Measurements from ENCODE around the gene ALKBH3. TPM values are rescaled to one million over a fixed set of nuclear protein-coding genes. Genes with fewer than 3 reads are reported as not detected.

ALKBH3 gene
- total and polyA plus RNA-seq, 2 of the 13 experiments (the other 11 are each of a cell fraction or from before 2014, with no cell fraction given), result 17.8 to 36.1 TPM

GRCh38 chr11:43880640-43881159 is at the start of gene ALKBH3 (continued):
- TF ChIP-seq TFDP1 (CRISPR knock-in tag; IDR thresholded peaks at IDR 0.05; ENCODE audit: borderline replicate concordance) (peak; percentile 41; the same call in 1 of the 2 replicates), ATF2 (CRISPR knock-in tag; IDR thresholded peaks at IDR 0.05) (peak; percentile 86), PATZ1 (CRISPR knock-in tag; IDR thresholded peaks at IDR 0.05) (peak; percentile 58; the same call in 1 of the 2 replicates), BHLHE40 (IDR thresholded peaks at IDR 0.05; ENCODE audit: low read length) (no peak), ZNF256 (CRISPR knock-in tag; conservative IDR thresholded peaks at IDR 0.05) (no peak), MBD4 (IDR thresholded peaks at IDR 0.05; ENCODE audit: borderline replicate concordance, low read length) (no peak), MXD3 (CRISPR knock-in tag; IDR thresholded peaks at IDR 0.05) (peak; percentile 50; the same call in 1 of the 2 replicates), ZNF839 (CRISPR knock-in tag; IDR thresholded peaks at IDR 0.05; ENCODE audit: borderline replicate concordance) (peak; percentile 79; the same call in 1 of the 2 replicates), ZNF672 (CRISPR knock-in tag; IDR thresholded peaks at IDR 0.05) (no peak), FOXA3 (CRISPR knock-in tag; IDR thresholded peaks at IDR 0.05) (peak; percentile 39; the same call in 1 of the 2 replicates), TEAD3 (CRISPR knock-in tag; optimal IDR thresholded peaks at IDR 0.05; ENCODE audit: borderline replicate concordance) (peak; percentile 74), KDM5B (CRISPR knock-in tag; IDR thresholded peaks at IDR 0.05; ENCODE audit: borderline replicate concordance) (peak; percentile 73; the same call in 1 of the 2 replicates), ZBTB49 (CRISPR knock-in tag; IDR thresholded peaks at IDR 0.05; ENCODE audit: borderline replicate concordance) (peak; percentile 69; the same call in 1 of the 2 replicates), ZNF746 (CRISPR knock-in tag; IDR thresholded peaks at IDR 0.05) (0 out of 2 replicates have a peak, but pooled peaks have one; percentile 50), FOXK1 (CRISPR knock-in tag; IDR thresholded peaks at IDR 0.05; ENCODE audit: borderline replicate concordance, low read depth) (peak; percentile 94), THAP7 (CRISPR knock-in tag; IDR thresholded peaks at IDR 0.05) (peak; percentile 81; the same call in 1 of the 2 replicates), ZNF329 (CRISPR knock-in tag; IDR thresholded peaks at IDR 0.05; ENCODE audit: low read depth) (0 out of 2 replicates have a peak, but pooled peaks have one; percentile 31), BRD4 (CRISPR knock-in tag; IDR thresholded peaks at IDR 0.05) (peak; percentile 99), KMT2A (CRISPR knock-in tag; IDR thresholded peaks at IDR 0.05) (peak; percentile 98), ZNF580 (CRISPR knock-in tag; IDR thresholded peaks at IDR 0.05; ENCODE audit: borderline replicate concordance, low read depth) (peak; percentile 78; the same call in 1 of the 2 replicates), ZNF720 (CRISPR knock-in tag; IDR thresholded peaks at IDR 0.05) (0 out of 2 replicates have a peak, but pooled peaks have one; percentile 83)
